Right hindlimb (tissue), 1 donor: ENCODE measurements around the gene CD79B.
A peak's percentile ranks its signal among the peaks of the same experiment; 100 is the strongest.

Source experiments
- DNase-seq: peaks from one replicate; pipeline ENCODE4 v3.0.0-alpha.2; 2018

CD79B gene

DNA sequence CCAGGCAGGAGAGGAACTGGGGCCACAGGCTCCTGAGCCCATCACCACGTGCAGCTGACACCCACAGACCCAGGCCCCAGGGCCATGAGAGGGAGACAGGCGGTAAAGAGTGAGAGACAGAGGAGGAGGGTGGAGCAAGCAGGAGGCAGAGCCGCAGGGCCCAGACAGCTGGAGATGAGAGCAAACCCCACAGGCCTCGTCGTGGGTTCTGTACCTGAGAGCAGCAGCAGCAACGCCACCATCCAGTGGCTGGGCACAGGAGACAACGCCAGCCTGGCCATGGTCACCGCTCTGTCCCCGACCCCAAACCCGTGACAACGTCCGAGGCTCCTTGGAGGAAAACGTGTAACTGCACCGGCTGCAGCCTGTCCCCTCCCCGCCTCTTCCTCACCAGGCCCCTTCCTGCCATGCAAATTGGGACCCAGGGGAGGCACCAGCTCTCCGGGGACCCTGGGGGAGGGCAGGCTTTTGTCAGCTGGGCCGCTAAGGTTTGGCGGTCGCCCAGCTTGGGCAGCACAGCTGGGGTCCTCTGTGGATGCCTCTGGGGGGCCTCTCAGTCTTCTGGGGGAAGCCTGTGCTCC is at the start of gene CD79B:
Gene CD79B, minus strand, starts transcription at position 351 of the 581 bp plus-strand sequence. Its CDS starts 70 bp downstream, at position 281.
- no peak for DNase-seq

DNA sequence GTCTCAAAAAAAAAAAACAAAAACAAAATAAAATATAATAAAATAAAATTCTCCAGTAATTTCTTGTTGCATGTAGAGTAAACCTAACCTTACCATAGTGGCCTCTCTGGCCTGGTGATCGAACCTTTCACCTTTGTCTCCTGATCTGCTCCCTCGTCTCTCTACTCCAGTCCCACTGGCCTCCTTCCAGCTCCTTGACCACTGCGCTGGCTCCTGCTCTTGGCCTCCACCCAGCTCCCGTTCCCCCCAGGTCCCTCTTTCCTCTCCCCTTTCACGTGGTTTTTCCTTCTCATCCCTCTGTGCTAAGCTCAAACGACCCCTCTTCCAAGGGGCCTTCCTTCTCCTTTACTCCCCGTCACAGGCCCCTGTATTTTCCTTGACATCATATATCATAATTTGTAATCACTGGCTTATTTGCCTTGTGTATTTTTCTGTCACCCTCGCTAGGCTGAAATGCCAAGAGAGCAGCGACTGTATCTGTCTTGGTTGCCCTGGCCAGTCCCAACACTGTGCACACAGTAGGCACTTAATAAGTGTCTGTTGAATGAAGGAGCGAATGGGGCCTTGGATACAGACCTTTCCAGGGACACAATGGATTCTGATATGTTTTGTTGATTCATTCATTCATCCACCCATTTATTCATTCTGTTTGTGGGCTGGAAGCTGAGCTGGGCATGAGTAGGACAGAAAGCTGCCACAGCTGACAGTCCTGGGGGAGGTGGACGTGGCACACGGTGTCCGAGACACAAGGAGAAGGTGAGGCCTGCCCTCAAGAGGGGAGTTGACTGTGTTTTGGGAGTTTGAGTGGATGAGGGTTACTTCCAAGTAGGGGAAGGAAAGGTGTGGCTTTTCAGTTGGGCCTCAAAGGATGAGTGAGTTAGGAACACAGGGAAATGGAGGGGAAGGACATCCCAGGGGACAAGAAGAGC is 46.4 kb upstream of the CD79B start:
- no peak for DNase-seq

DNA sequence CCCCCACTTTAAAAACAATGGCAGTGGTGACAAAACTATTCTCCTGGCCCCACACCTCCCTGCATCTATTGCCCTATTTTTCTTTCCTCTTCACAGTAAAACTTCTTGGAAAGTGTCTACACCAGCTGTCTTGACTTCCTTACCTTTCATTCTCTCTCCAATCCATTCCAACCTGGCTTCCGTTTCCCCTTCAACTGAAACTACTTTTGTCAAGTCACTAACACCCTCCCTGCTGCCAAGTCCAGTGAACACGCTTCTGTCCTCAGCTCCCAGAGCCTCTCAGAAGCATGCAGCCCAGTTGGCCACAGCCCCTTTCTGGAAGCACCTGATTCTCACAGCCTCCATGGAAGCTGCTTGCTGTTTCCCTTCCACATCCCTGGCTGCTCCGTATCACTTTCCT is 44.6 kb upstream of the CD79B start:
- no peak for DNase-seq

DNA sequence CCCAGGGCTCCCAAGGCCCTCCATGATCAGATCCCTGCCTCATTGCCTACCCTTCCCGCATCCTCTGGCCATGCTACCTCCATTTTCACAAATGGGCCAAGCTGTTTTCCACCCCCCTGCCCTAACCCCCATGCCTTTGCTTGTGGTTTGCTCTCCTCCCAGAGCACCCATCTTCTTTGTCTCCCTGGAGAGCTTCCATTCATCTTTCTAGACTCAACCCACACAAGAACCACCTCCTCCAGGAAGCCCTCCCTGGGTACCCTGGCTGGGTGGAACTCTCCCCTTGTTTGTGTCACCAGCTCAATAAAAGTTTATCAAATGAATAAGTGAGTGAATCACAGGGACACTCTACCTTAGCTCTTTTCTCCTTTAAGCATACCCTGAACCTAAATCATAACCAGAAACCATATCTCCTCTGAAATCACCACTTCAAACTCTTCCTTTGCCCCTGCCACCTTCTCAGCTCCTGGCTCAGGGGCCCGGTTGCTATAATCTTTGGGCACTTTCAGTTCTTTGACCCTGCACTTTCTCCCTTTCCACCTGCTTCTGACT is 43.5 kb upstream of the CD79B start:
- DNase-seq: no peak

DNA sequence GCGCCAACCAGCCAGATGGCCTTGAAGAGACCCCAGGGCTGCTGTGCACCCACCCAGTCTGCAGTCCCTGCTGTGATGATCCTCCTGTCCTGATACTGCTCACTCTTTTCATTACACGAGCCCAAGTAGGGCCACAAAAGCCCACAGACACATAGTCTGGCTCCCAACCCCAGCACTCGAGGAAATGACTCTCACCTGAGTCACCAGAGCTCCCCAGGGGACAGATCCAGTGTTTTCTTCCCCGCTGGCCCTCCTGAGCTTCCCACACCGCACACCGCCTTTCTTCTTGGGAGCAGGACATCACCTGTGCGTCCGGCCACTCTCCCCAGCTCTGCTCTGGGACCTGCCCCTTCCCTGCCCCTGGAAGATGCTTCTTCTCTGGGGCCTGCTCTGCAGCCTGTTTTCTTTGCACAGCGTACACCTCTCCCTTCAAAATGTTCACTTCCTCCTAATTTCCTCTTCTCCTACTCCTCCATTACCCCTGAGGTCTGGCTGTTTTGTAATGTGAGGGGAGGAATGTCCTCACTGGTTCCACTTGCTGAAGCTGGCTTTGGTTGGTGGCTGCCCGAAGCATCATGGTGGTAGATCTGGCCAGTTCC is 42.6 kb upstream of the CD79B start:
- no peak for DNase-seq

DNA sequence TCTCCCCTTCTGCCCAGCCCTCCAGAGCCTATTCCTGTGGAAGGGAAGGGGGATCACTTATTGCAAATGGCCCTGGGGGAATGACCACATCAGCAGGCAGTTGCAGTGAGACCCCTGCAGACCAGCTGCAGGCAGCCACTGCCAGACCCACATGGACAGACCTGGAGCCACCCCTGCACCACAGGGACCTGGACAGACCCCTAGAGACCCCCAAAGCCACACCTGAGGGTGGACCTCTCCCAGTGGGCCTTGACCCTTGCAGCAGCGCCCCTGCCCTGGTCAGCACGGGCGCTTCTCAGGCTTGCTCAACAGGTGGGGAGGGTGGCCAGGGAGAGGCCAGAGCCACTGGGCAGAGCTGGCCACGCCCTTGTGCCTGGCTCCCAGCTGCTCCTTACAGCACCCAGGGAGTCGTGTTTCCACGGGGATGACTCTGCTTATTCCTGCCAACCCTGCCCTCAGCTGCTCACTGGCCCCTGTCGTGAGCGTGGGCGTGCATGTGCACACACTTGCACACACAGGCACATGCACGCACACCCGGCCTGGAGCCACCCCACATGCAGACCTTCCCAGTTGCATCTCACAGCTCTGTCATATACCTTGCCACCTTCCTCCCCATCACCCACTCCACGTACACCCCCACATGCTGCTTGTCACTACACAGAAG is 41.9 kb upstream of the CD79B start:
- DNase-seq: peak; percentile 51

DNA sequence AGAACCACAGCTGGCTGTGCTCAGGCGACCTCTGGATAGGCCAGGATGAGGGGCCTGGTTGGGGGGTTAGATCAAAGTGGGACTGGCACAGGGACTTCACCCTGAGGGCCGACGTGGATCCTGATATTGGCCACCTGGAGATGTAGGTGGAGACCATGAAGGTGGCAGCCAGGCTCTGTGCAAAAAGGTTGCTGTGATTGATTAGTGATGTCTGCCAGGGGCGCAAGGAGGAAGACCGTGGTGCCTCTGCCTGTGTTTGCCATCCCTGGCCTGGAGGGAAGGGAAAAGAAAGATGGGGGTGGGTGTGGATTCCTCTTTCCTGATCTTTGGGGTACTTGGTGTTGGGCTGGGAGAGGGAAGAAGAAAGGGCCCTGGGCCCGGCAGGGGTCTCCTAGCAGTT is 41.1 kb upstream of the CD79B start:
- DNase-seq: no peak

DNA sequence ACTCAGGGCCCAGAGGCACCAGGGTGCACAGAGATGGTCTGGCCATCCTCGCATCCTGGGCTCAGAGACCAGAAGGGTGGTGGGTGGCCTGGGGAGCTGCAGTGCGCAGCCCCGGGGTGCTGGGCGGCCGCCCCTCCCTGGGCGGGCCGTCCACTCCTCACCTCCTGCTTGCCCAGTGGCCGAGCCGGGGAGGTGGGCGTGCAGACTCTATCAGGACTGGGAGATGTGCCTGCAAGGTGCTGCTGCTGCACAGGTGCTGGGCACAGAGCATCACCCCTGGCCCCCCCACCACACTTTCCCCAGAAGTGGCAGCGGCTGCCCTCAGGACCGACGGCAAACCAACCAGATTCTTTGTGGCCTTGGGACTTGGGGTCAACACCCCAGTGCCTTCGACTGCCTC is 40.7 kb upstream of the CD79B start, which contains the start of gene SCN4A:
Gene SCN4A, minus strand, starts transcription at position 123 of the 400 bp plus-strand sequence. Its CDS starts 77 bp downstream, at position 46.
- DNase-seq: no peak

DNA sequence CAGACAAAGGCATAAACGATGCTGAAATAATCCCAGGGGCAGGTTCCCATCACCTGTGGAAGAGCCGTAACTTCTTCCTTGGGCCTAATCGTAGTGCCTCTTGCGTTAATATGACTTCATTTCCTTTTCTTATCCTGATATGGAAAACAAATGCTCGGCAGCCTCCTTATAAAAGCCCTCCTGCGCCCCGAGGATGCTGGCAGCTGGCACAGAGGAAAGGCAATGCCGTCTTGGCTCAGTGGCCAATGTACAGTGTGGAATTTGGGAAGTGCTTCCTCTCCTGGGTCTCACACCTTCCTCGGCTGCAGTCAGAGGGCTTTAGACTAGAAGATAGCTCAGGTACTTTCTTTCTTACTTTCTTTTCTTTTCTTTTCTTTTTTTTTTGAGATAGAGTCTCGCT is 37.1 kb upstream of the CD79B start:
- no peak for DNase-seq

DNA sequence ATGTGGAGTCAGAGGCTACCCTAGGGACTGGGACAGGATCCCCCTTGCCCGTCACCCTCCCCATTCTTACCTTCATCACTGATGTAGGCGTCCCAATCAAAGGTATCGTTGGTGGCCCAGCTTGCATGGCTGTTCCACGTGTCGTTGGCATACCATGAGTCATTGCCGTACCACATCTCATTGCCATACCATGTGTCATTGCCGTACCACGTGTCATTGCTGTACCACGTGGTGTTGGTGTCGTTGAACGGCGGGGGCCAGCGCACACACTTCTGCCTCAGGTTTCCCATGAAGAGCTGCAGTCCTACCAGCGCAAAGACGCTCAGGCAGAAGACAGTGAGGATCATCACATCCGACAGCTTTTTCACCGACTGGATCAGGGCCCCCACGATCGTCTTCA is 35.8 kb upstream of the CD79B start:
- DNase-seq: no peak

DNA sequence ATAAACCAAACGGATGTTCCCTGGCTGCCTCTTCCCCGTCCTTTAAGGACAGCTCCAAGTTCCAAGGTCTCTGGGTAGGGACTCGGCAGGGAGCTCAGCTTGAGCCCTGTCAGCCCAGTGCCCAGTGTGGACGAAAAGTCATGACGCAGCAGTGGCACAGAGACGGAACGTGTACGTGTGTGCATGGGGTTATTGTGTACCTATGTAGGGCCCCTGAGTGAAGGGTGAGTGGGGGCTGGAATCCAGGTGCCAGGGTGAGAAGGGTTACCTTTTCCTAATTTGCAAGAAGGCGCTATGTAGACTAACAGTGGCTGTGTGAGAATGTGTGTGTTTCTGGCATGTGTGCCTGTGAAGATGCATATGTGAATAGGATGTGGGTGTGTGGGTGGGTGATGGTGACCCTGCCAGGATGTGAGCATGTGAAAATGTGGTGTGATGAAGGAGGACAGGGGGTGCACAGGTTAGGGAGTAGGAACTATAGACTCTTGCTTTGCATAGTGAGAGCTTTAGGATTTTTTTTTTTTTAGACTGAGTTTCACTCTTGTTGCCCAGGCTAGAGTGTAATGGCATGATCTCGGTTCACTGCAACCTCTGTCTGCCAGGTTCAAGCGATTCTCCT is 34.6 kb upstream of the CD79B start:
- no peak for DNase-seq

DNA sequence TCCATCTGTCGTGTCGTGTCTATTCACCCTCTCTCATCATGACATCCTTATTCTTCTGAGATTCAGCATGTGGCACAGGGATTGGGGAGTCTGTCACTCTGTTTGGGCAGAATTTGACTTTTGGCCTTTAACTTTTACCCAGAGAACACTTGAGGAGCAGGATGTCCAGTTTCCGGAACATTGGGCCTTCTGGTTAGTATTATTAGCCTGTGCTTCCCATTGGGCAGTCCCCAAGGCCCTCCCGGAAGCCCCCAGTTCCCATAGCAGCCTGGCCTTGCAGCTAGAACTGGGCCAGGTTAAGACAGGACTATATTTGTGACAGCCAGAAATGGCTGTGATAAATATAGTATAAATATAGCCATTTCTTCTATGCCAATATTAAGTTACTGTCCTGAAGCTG is 31.0 kb upstream of the CD79B start:
- no peak for DNase-seq

DNA sequence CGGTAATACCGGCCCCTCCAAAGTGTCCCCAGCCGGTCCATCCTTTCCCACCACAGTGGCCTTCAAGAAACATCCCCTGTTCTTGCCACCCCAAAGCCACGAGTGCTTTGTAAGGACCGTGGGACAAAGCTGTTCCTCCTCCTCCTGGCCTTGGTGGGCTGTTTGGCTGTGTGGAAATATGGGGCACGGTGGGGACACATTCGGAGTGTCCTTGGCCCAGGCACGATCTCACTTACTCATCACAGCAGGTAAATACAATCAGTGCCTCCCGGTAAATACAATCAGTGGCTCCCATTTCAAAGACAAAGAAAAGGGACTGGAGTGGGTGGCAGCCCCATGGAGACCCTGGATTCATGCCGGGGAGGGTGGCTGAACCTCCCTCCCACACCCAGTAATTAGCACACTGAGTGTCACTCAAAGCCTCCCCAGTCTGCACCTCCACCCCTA is 30.2 kb upstream of the CD79B start:
- no peak for DNase-seq

DNA sequence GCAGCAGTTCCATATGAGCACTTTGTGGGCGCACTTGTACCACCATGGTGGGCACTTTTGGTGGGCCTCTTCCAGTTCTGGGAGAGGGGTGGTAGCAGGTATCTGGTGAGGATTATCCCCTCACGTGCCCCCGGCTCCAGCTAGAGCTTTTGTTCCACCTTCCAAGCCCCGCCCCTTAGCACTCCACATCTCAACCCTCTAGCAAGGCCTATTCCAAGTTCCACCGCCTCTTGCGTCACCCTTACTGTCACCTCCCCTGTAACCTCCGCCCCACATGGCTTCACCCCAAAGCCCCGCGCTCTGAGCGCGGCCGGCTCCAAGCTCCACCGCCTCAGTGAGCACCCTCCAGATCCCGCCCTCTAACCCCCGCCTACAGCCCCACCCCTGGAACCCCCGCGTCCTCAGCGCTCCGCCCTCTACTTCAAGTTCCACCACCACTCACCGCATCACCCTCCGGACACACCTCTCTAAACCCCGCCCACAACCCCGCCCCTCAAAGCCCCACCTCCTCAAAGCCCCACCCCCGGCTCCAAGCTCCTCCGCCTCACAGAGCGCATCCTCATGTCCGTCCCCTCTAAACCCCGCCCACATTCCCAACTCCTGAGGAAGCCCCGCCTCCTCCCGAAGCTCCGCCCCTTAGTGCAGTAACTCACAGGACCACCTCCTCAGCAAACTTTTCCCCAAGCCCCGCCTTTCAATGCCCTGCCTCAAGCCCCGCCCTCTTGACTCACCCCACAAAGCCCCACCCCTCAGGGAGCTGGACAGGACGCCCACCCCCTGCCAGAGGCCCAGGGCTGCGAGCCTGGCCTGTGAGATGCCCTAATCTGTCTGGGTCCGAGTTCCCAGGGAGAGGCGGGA is 29.5 kb upstream of the CD79B start:
- DNase-seq: peak; percentile 76

DNA sequence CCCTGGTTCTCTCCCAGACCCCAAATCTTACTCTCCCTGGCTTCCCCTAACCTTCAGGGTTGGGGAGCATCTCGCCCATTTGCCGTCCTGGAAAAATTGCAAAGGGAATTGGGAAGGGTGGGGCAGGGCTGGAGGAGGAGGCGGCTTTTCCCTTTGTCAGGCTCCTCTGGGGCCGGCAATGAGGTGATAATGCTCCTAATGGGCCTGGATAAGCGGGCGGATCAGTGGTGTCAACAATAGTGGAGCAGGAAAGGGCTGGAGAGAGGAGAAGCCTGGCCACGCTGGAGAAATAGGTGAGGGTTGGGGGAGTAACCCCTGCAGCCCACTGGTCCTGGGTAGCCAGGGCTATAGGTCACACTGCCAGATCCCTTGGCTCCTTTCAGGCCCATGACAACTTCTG is 28.3 kb upstream of the CD79B start:
- DNase-seq: no peak

DNA sequence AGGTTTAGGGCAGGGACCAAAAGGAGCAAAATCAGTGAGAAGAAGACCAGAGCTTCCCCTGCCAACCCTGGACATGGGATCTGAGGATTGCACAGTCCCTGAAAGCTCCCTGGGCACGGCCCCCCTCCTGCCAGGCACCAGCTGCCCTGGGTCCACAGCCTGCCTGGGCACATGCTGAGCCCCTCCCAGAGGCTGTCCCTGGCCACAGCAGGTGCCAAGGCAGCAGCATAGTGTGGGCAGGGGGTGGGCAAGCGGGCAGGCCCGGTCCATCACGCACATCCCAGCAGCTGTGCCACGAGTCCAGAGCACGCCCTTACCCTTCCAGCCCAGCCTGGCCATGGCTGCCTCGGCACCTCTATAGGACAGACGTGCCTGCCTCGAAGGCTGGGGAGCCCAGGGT is 27.9 kb upstream of the CD79B start:
- DNase-seq: peak; percentile 77

DNA sequence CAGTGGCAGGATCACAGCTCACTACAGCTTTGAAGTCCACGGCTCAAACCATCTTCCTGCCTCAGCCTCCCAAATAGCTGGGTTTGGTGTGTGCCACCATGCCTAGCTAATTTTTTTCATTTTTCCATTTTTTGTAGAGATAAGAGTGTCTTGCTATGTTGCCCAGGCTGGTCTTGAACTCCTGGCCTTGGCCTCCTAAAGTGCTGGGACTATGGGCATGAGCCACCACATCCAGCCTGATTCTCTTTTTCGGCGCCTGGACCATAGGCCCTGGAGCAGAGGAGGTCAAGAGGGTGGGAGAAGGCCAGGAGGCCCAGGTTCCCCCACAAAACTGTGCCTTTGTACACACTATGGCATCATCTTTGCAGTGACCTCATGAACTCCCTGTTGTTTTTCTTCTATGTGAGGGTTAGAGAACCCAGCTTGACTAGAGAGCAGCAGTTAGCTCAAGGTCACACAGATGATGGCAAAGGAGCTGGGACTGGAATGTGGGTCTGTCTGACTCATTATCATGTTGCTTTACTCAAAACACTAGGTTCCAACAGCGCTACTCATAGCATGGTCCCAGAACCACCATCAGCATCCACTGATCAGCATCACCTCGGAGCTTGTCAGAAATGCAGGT is 24.3 kb upstream of the CD79B start:
- no peak for DNase-seq

DNA sequence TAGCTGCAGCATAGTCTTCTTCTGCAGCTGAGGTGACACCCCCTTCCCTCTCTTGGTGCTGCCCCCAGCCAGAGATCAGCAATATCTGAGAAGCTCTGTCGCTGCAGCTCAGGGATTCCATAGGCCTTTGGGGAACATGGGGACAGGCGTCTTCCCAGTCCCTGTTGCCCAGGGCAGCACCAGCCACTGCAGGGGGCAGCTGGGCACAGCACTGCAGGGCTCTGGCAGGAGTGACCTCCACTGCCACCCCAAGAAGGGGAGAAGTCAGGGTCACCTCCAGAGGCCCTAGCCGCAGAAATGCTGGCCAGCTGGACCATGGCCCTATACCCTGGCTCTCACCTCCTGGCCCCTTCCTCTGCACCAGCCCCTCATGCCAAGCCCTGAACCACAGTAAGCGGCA is 23.7 kb upstream of the CD79B start:
- DNase-seq: no peak

DNA sequence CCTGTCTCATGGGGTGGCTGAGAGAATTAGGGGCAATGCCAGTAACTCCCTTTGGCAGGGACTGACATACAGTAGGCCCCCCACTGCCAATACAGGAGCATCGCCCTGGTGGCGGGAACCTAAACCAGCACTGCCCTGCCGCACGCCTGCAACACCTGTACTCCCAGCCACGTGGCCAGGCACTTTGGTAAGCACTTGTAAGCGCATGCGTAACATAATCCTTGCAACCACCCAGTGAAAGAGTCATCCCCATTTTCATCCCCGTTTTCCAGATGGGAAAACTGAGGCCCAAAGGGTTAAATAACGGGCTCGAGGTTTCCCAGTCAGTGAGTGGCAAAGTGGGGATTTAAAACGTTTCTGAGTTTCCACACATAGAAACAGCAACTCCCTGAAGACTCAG is 23.1 kb upstream of the CD79B start:
- DNase-seq: no peak

DNA sequence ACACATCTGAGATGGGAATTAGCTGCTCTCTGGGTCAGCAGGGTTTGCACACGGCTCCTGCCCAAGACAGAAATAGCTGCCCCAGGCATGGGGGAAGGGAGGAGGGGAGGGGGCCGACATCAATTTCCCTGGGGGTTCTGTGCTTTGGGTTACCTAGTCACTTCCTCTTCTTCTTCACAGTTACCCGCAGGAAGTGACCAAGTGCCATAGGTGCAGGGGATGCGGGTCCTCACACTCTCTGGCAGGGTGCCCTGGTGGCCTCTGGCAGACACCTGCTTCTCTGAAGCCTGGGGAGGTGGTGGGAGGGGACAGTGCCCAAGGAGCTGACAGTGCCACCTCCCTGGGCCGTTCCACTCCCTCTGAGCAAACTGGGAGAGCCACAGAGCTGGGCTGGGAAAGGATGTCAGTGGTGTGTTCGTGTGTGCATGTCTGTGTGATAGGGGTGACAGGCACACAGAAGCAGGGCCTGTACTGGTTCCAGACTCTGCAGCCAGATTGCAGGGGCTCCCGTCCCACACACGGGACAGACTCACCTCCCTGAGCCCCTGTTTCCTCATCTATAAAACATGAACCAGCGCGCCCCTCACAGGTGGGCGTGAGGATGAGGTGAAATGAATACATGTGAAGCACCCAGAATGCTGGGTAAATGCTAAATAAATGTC is 22.4 kb upstream of the CD79B start:
- DNase-seq: no peak
